ENCODE measurements around the gene TERT. TPM values are rescaled to one million over a fixed set of nuclear protein-coding genes. Genes with fewer than 3 reads are reported as not detected.

The TERT gene
- total and polyA plus RNA-seq, 2 of the 8 experiments (the other 6 are each of a cell fraction or from before 2014, with no cell fraction given) = 13.1 to 23.1 TPM

GRCh38 chr5:1252681-1253080 lies 42.2 kb downstream of the TERT start:
- no peaks in the 10 kb centered on the region for H3K23me2 ChIP-seq (ENCODE audit: low read depth, low read length)
- H3K4ac ChIP-seq (replicated peaks; ENCODE audit: insufficient read length, low read depth, low read length) = no peak overlapping the region
- H4K20me1 ChIP-seq (replicated peaks in 1 of 2; ENCODE audit: control insufficient read depth in 1 of 2, insufficient read depth in 2 of 2, low read length in 2 of 2) = peaks cover 5 to 8% of the 10 kb centered on the region in 2 experiments
- FAIRE-seq = no peak
- H4K91ac ChIP-seq (replicated peaks; ENCODE audit: insufficient read length, low read length) = no peak overlapping the region
- H2BK15ac ChIP-seq (ENCODE audit: low read length) = no peak overlapping the region
- H2AK5ac ChIP-seq (ENCODE audit: low read depth, low read length) = no peak overlapping the region
- H3K79me2 ChIP-seq (ENCODE audit: control insufficient read depth in 1 of 2, insufficient read depth in 2 of 2, low read length in 2 of 2) = no peaks in the 10 kb centered on the region
- no peak overlapping the region for H3K4me2 ChIP-seq (ENCODE audit: insufficient read depth in 1 of 2, low read depth in 2 of 2, low read length in 2 of 2)
- no peak overlapping the region for H3K27ac ChIP-seq (ENCODE audit: low read depth, low read length)
- no peaks in the 10 kb centered on the region; a peak in 1 of 7 replicates for H3K4me1 ChIP-seq (replicated peaks in 1 of 4; ENCODE audit: control insufficient read depth in 3 of 4, insufficient read depth in 4 of 4, low read length in 3 of 4)
- no peak overlapping the region for H2BK20ac ChIP-seq (ENCODE audit: low read length)
- no peaks in the 10 kb centered on the region for H3K27me3 ChIP-seq (replicated peaks in 1 of 4; ENCODE audit: control insufficient read depth in 3 of 4, extremely low read depth in 1 of 4, insufficient read depth in 3 of 4, low read length in 3 of 4)
- H3K23ac ChIP-seq (ENCODE audit: insufficient read length) = no peak overlapping the region
- no peak overlapping the region for H2AFZ ChIP-seq (ENCODE audit: low read length)
- H3K14ac ChIP-seq (ENCODE audit: insufficient read length) = no peak overlapping the region
- no peaks in the 10 kb centered on the region for H3K36me3 ChIP-seq (ENCODE audit: control insufficient read depth in 2 of 4, insufficient read depth in 4 of 4, low read length in 3 of 4)
- POLR2A ChIA-PET (ENCODE audit: partially characterized antibody) = no interaction called here
- H4K5ac ChIP-seq (ENCODE audit: insufficient read length, low read depth, low read length) = no peak overlapping the region
- no peak overlapping the region for H2BK5ac ChIP-seq (ENCODE audit: low read depth, low read length)
- no peak overlapping the region for H3K18ac ChIP-seq (ENCODE audit: extremely low read depth, low read length)
- H3K9me3 ChIP-seq (ENCODE audit: insufficient read depth in 2 of 2, low read depth in 1 of 2, low read length in 1 of 2) = no peaks in the 10 kb centered on the region
- no peaks in the 10 kb centered on the region for H3K79me1 ChIP-seq (ENCODE audit: low read depth, low read length)
- 93% methylated on average over 8 of the region's 9 CpGs; no CpG with 5 or more reads in 1 of the 2 experiments for WGBS, 2 experiments (ENCODE audit: extremely low coverage in 1 of 2, insufficient coverage in 1 of 2, insufficient read length in 1 of 2, insufficient replicate concordance in 2 of 2, low coverage in 1 of 2, low lambda C conversion rate in 2 of 2, missing lambda C conversion rate in 1 of 2)
- H2BK12ac ChIP-seq (ENCODE audit: low read depth, low read length) = no peak overlapping the region
- H3K4me3 ChIP-seq (ENCODE audit: extremely low read depth in 1 of 4, insufficient read depth in 2 of 4, low read depth in 3 of 4, low read length in 4 of 4) = no peak overlapping the region
- no peak overlapping the region for H4K8ac ChIP-seq (ENCODE audit: extremely low read depth, insufficient read depth, low read length)
- H2BK120ac ChIP-seq (replicated peaks; ENCODE audit: low read depth, low read length) = no peak overlapping the region
- no peak for DNase-seq (ENCODE audit: low read depth in 1 of 2, low spot score in 2 of 2)
- CTCF ChIA-PET (ENCODE audit: partially characterized antibody) = no interaction called here
- no peak overlapping the region for H3K56ac ChIP-seq (replicated peaks; ENCODE audit: insufficient read length, low read depth, low read length)
- H3K9ac ChIP-seq (replicated peaks in 1 of 4; ENCODE audit: extremely low read depth in 1 of 4, low read depth in 3 of 4, low read length in 3 of 4) = no peak overlapping the region
- TF ChIP-seq CREB1 (IDR thresholded peaks at IDR 0.05) (no peak), NANOG (IDR thresholded peaks at IDR 0.05; ENCODE audit: insufficient read depth, low read depth, low read length, poor library complexity, severe bottlenecking) (no peak), USF2 (IDR thresholded peaks at IDR 0.05; ENCODE audit: low read length) (no peak), CHD1 (IDR thresholded peaks at IDR 0.05; ENCODE audit: low read depth, low read length) (no peak), EZH2 (IDR thresholded peaks at IDR 0.05; ENCODE audit: low read depth, low read length, severe bottlenecking) (no peak), HDAC2 (IDR thresholded peaks at IDR 0.05; ENCODE audit: borderline replicate concordance in 1 of 2, low read depth in 2 of 2, low read length in 2 of 2) (no peak), PHF8 (conservative IDR thresholded peaks at IDR 0.05; ENCODE audit: low read depth, low read length) (no peak), RBBP5 (IDR thresholded peaks at IDR 0.05; ENCODE audit: borderline replicate concordance, low read depth, low read length) (no peak)
